ENCODE results near the gene THOP1.

Gene THOP1

DNA sequence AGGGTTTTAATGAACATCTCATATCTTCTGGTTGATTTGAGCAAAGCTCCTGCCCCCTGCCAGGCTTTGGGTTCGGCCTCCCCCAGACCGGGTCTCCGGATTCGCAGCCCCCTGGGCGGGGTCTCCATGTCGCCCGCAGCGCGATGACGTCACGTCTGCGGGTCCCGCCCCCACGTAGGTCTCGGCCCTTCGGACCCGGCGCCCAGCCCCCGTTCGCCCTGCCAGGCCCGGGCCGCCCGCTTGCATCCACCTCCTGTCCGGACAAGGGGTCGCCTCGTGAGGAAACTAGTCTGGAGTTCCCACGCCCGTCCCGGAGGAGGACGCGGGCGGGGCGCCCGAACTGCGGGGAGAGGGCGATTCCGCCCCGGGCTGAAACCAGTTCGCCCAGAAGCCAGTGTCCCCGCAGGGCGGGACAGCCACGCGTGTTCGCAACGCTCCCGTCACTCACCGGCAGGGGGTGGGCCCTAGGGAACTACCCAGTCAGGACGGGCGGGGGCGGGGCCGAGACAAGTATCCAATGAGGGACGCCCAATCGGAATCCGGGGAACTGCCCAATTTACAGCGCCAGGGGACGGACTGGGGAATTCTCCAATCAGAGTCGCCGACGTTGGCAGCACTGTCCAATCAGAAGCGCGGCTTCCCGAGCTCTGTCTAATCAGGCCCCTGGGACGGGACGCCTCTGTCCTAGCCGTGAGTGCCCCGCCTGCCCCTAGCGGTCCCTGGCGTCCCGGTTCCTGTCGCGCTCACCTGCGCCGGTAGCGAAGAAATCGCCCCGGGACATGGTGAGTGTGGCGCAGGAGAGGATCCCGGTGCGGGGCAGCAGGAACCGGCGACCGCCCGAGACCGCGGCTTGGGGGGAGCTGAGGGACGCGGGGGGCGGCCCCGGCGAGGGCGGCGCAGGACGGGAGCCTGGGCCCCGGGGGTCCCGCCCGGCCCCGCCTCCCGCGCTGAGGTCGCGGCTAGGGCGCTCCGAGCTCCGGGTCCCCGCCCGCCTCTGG lies 55.8 kb downstream of the THOP1 start, which contains the start of gene ZNF555:
Gene ZNF555, plus strand, starts transcription at position 682 of the 998 bp plus-strand sequence. Its CDS starts 98 bp downstream, at position 780.
- no peaks in the 10 kb centered on the region for H3K27me3 ChIP-seq (ENCODE audit: insufficient read depth, poor library complexity, severe bottlenecking)
- peaks cover 7% of the 10 kb centered on the region; the same call in 1 of the 2 replicates for H3K36me3 ChIP-seq (ENCODE audit: low read depth)
- H3K4me3 ChIP-seq (ENCODE audit: severe bottlenecking): peak within 1 kb of the TSS; percentile 99
- TF ChIP-seq, protein P1, sequence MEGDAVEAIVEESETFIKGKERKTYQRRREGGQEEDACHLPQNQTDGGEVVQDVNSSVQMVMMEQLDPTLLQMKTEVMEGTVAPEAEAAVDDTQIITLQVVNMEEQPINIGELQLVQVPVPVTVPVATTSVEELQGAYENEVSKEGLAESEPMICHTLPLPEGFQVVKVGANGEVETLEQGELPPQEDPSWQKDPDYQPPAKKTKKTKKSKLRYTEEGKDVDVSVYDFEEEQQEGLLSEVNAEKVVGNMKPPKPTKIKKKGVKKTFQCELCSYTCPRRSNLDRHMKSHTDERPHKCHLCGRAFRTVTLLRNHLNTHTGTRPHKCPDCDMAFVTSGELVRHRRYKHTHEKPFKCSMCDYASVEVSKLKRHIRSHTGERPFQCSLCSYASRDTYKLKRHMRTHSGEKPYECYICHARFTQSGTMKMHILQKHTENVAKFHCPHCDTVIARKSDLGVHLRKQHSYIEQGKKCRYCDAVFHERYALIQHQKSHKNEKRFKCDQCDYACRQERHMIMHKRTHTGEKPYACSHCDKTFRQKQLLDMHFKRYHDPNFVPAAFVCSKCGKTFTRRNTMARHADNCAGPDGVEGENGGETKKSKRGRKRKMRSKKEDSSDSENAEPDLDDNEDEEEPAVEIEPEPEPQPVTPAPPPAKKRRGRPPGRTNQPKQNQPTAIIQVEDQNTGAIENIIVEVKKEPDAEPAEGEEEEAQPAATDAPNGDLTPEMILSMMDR (IDR thresholded peaks at IDR 0.05; ENCODE audit: poor library complexity, severe bottlenecking): peak; percentile 27
- H3K27ac ChIP-seq (ENCODE audit: poor library complexity, severe bottlenecking): peak within 1 kb of the TSS; percentile 42
- DNase-seq (ENCODE audit: low spot score) (peak; percentile 98), ATAC-seq (ENCODE audit: low read depth) (peak; percentile 99)
- H3K9me3 ChIP-seq (ENCODE audit: severe bottlenecking): no peaks in the 10 kb centered on the region
- H3K4me1 ChIP-seq (ENCODE audit: insufficient read depth, poor library complexity, severe bottlenecking): no peaks in the 10 kb centered on the region

DNA sequence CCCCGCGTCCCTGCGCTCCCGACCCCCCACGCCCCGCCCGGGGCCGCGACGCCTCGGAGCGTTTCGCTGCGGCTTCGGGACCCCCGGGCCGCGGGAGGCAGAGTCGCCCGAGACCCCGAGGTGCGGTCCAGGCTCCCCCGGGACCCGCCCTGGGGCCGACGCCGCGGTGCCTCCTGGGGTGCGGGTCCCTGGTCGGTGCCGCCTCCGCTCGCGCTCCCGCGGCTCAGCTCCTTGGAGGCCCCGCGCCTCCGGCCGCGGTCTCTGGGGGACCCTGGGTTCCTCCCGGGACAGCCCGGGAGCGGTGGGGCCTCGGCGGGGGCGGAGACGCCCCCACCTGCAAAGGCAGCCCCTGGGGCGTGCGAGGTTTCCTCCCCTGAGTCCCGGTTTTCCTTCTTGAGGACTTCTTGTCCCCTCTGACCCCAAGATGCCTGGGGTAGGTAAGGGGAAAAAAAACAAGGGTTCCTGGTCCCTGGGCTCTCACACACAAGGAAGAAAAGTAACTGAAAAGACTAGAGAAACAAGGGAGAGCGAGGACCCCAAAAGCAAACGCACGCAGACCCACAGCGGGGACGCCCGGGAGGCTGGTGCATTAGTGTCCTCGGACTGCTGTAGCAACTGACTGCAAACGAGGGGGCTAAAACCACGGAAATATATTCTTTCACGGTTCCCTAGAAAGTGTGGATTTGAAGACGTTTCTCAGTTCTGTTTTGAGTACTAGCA lies 56.7 kb downstream of the THOP1 start:
- no peaks in the 10 kb centered on the region for H3K9me3 ChIP-seq (ENCODE audit: severe bottlenecking)
- H3K36me3 ChIP-seq (ENCODE audit: low read depth): peaks cover 12% of the 10 kb centered on the region
- peak overlapping the region; percentile 42 for H3K27ac ChIP-seq (ENCODE audit: poor library complexity, severe bottlenecking)
- H3K4me3 ChIP-seq (ENCODE audit: severe bottlenecking): peak overlapping the region; percentile 99
- DNase-seq (ENCODE audit: low spot score) (no peak), ATAC-seq (ENCODE audit: low read depth) (no peak)
- TF ChIP-seq, protein P1 (IDR thresholded peaks at IDR 0.05; ENCODE audit: poor library complexity, severe bottlenecking): no peak
- no peaks in the 10 kb centered on the region for H3K27me3 ChIP-seq (ENCODE audit: insufficient read depth, poor library complexity, severe bottlenecking)
- no peaks in the 10 kb centered on the region for H3K4me1 ChIP-seq (ENCODE audit: insufficient read depth, poor library complexity, severe bottlenecking)

DNA sequence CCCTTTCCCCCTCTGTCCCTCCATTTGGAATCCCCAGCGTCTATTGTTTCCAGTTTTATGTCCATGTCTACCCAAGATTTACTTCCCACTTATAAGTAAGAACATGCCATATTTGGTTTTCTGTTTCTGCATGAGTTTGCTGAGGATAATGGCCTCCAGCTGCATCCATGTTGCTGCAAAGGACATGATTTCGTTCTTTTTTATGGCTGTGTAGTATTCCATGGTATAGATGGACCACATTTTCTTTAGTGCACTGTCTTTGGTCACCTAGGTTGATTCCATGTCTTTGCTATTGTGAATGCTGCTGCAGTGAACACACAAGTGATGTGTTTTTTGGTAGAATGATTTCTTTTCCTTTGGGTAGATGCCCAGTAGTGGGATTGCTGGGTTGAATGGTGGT lies 59.8 kb downstream of the THOP1 start:
- ATAC-seq (ENCODE audit: low read depth) (no peak), DNase-seq (ENCODE audit: low spot score) (no peak)
- Histone ChIP-seq H3K4me3 (ENCODE audit: severe bottlenecking) (no peak overlapping the region), H3K27ac (ENCODE audit: poor library complexity, severe bottlenecking) (no peak overlapping the region), H3K9me3 (ENCODE audit: severe bottlenecking) (peaks cover 2% of the 10 kb centered on the region), H3K4me1 (ENCODE audit: insufficient read depth, poor library complexity, severe bottlenecking) (no peaks in the 10 kb centered on the region), H3K27me3 (ENCODE audit: insufficient read depth, poor library complexity, severe bottlenecking) (no peaks in the 10 kb centered on the region), H3K36me3 (ENCODE audit: low read depth) (peaks cover 12% of the 10 kb centered on the region)
- TF ChIP-seq, protein P1 (IDR thresholded peaks at IDR 0.05; ENCODE audit: poor library complexity, severe bottlenecking): no peak

DNA sequence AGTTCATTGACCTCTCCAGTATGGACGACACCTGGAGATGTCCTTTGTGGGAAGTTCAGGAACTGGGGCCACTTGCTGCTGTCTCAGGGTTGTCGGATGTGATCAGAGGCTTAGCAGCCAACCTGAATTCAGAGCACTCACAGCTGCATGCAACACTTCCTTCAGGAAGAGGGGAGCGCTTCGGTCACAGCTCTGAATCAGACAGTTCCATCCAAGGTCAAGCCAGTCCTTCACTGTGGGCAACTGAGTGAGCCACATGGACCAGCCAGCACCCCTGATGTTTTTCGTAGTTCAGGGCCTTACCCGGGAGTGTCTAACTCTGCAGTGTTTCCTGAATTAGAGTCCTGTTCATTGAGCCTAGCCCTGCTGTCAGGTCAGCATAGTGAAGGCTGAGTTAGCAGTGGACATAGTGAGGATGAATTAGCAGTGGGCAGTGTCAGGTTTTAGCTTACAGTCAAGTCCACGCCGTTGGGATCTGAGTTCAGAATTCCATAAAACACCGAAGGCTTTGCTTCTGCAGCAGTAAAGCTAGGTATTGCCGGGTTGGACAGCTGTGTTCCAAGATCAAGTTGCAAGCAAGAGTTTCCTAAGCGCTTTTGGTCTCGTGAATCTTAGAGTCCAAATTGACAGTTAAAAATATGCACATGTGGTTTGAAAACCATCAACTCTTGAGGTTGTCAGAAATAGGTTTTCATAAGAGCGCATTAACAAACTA lies 61.0 kb downstream of the THOP1 start:
- H3K4me3 ChIP-seq (ENCODE audit: severe bottlenecking): no peak overlapping the region
- peaks cover 5% of the 10 kb centered on the region for H3K9me3 ChIP-seq (ENCODE audit: severe bottlenecking)
- TF ChIP-seq, protein P1 (IDR thresholded peaks at IDR 0.05; ENCODE audit: poor library complexity, severe bottlenecking): no peak
- H3K36me3 ChIP-seq (ENCODE audit: low read depth): peaks cover 23% of the 10 kb centered on the region
- DNase-seq (ENCODE audit: low spot score) (no peak), ATAC-seq (ENCODE audit: low read depth) (no peak)
- H3K4me1 ChIP-seq (ENCODE audit: insufficient read depth, poor library complexity, severe bottlenecking): no peaks in the 10 kb centered on the region
- no peaks in the 10 kb centered on the region for H3K27me3 ChIP-seq (ENCODE audit: insufficient read depth, poor library complexity, severe bottlenecking)
- no peak overlapping the region for H3K27ac ChIP-seq (ENCODE audit: poor library complexity, severe bottlenecking)
